ENCODE results near the gene DNAAF5.
"Not testable (repeated sequence)": the region's sequence is repeated elsewhere in the genome, so short reads cannot be mapped to it uniquely, and the experiment has no call there.

The DNAAF5 gene

GRCh38 chr7:739455-739982, 13.0 kb downstream of the DNAAF5 start:
- Histone ChIP-seq H3K36me3 (ENCODE audit: insufficient read depth, low read length) (peaks cover 31% of the 10 kb centered on the region), H3K9me3 (ENCODE audit: low read length) (peaks cover 8% of the 10 kb centered on the region), H3K4me1 (ENCODE audit: insufficient read depth, low read length) (no peaks in the 10 kb centered on the region), H3K27me3 (ENCODE audit: insufficient read depth, low read length) (no peaks in the 10 kb centered on the region), H3K4me3 (ENCODE audit: low read length) (no peak overlapping the region), H2AFZ (ENCODE audit: low read depth, low read length) (no peak overlapping the region)

- Histone ChIP-seq H3K4me1 (ENCODE audit: insufficient read depth, low read length) (no peaks in the 10 kb centered on the region), H3K36me3 (ENCODE audit: insufficient read depth, low read length) (peaks cover 38% of the 10 kb centered on the region), H3K4me3 (ENCODE audit: low read length) (no peak overlapping the region), H3K9me3 (ENCODE audit: low read length) (peaks cover 2% of the 10 kb centered on the region), H2AFZ (ENCODE audit: low read depth, low read length) (no peak overlapping the region), H3K27me3 (ENCODE audit: insufficient read depth, low read length) (no peaks in the 10 kb centered on the region)
Measured at GRCh38 chr7:739983-740942, 13.8 kb downstream of the DNAAF5 start.

GRCh38 chr7:741191-741671, 14.7 kb downstream of the DNAAF5 start:
- H3K36me3 ChIP-seq (ENCODE audit: insufficient read depth, low read length), result peaks cover 43% of the 10 kb centered on the region
- no peak overlapping the region for H2AFZ ChIP-seq (ENCODE audit: low read depth, low read length)
- no peaks in the 10 kb centered on the region for H3K4me1 ChIP-seq (ENCODE audit: insufficient read depth, low read length)
- H3K9me3 ChIP-seq (ENCODE audit: low read length), result no peaks in the 10 kb centered on the region
- H3K4me3 ChIP-seq (ENCODE audit: low read length), result no peak overlapping the region
- H3K27me3 ChIP-seq (ENCODE audit: insufficient read depth, low read length), result no peaks in the 10 kb centered on the region

GRCh38 chr7:741850-742249, 15.4 kb downstream of the DNAAF5 start:
- peaks cover 43% of the 10 kb centered on the region for H3K36me3 ChIP-seq (ENCODE audit: insufficient read depth, low read length)
- H3K4me3 ChIP-seq (ENCODE audit: low read length), result no peak overlapping the region

GRCh38 chr7:742791-743190, 16.3 kb downstream of the DNAAF5 start:
- Histone ChIP-seq H3K4me3 (ENCODE audit: low read length) (no peak overlapping the region), H2AFZ (ENCODE audit: low read depth, low read length) (no peak overlapping the region), H3K9me3 (ENCODE audit: low read length) (no peaks in the 10 kb centered on the region), H3K27me3 (ENCODE audit: insufficient read depth, low read length) (no peaks in the 10 kb centered on the region), H3K4me1 (ENCODE audit: insufficient read depth, low read length) (no peaks in the 10 kb centered on the region), H3K36me3 (ENCODE audit: insufficient read depth, low read length) (peaks cover 43% of the 10 kb centered on the region)

More at GRCh38 chr7:741850-742249, 15.4 kb downstream of the DNAAF5 start:
- Histone ChIP-seq H2AFZ (ENCODE audit: low read depth, low read length) (no peak overlapping the region), H3K4me1 (ENCODE audit: insufficient read depth, low read length) (no peaks in the 10 kb centered on the region), H3K9me3 (ENCODE audit: low read length) (no peaks in the 10 kb centered on the region), H3K27me3 (ENCODE audit: insufficient read depth, low read length) (no peaks in the 10 kb centered on the region)

- H2AFZ ChIP-seq (ENCODE audit: low read depth, low read length); H3K4me1 ChIP-seq (ENCODE audit: insufficient read depth, low read length); H3K4me3 ChIP-seq (ENCODE audit: low read length); H3K9me3 ChIP-seq (ENCODE audit: low read length); H3K27me3 ChIP-seq (ENCODE audit: insufficient read depth, low read length): not testable (repeated sequence)
- peaks cover 46% of the 10 kb centered on the region for H3K36me3 ChIP-seq (ENCODE audit: insufficient read depth, low read length)
Measured at GRCh38 chr7:743341-744127, 17.0 kb downstream of the DNAAF5 start.

GRCh38 chr7:744128-744520, 17.6 kb downstream of the DNAAF5 start:
- H3K9me3 ChIP-seq (ENCODE audit: low read length); H3K4me1 ChIP-seq (ENCODE audit: insufficient read depth, low read length); H3K4me3 ChIP-seq (ENCODE audit: low read length); H3K27me3 ChIP-seq (ENCODE audit: insufficient read depth, low read length); H2AFZ ChIP-seq (ENCODE audit: low read depth, low read length): not testable (repeated sequence)
- H3K36me3 ChIP-seq (ENCODE audit: insufficient read depth, low read length), result peaks cover 50% of the 10 kb centered on the region

GRCh38 chr7:744854-745430, 18.4 kb downstream of the DNAAF5 start:
- no peak overlapping the region for H2AFZ ChIP-seq (ENCODE audit: low read depth, low read length)
- peaks cover 52% of the 10 kb centered on the region for H3K36me3 ChIP-seq (ENCODE audit: insufficient read depth, low read length)
- H3K4me1 ChIP-seq (ENCODE audit: insufficient read depth, low read length), result no peaks in the 10 kb centered on the region
- H3K9me3 ChIP-seq (ENCODE audit: low read length), result no peaks in the 10 kb centered on the region
- H3K4me3 ChIP-seq (ENCODE audit: low read length), result no peak overlapping the region
- no peaks in the 10 kb centered on the region for H3K27me3 ChIP-seq (ENCODE audit: insufficient read depth, low read length)

GRCh38 chr7:745431-746154, 19.1 kb downstream of the DNAAF5 start:
- Histone ChIP-seq H3K27me3 (ENCODE audit: insufficient read depth, low read length) (no peaks in the 10 kb centered on the region), H2AFZ (ENCODE audit: low read depth, low read length) (no peak overlapping the region), H3K36me3 (ENCODE audit: insufficient read depth, low read length) (peaks cover 52% of the 10 kb centered on the region)

GRCh38 chr7:746155-747061, 19.9 kb downstream of the DNAAF5 start:
- Histone ChIP-seq H3K9me3 (ENCODE audit: low read length) (no peaks in the 10 kb centered on the region), H3K36me3 (ENCODE audit: insufficient read depth, low read length) (peaks cover 54% of the 10 kb centered on the region), H3K4me3 (ENCODE audit: low read length) (no peak overlapping the region), H2AFZ (ENCODE audit: low read depth, low read length) (no peak overlapping the region), H3K27me3 (ENCODE audit: insufficient read depth, low read length) (no peaks in the 10 kb centered on the region), H3K4me1 (ENCODE audit: insufficient read depth, low read length) (no peaks in the 10 kb centered on the region)

More at GRCh38 chr7:745431-746154, 19.1 kb downstream of the DNAAF5 start:
- Histone ChIP-seq H3K9me3 (ENCODE audit: low read length) (no peaks in the 10 kb centered on the region), H3K4me3 (ENCODE audit: low read length) (no peak overlapping the region), H3K4me1 (ENCODE audit: insufficient read depth, low read length) (no peaks in the 10 kb centered on the region)

GRCh38 chr7:747186-747585, 20.7 kb downstream of the DNAAF5 start:
- Histone ChIP-seq H3K9me3 (ENCODE audit: low read length) (no peaks in the 10 kb centered on the region), H3K4me1 (ENCODE audit: insufficient read depth, low read length) (no peaks in the 10 kb centered on the region), H3K4me3 (ENCODE audit: low read length) (no peak overlapping the region), H2AFZ (ENCODE audit: low read depth, low read length) (no peak overlapping the region), H3K27me3 (ENCODE audit: insufficient read depth, low read length) (no peaks in the 10 kb centered on the region), H3K36me3 (ENCODE audit: insufficient read depth, low read length) (peaks cover 53% of the 10 kb centered on the region)
